Measurements from ENCODE around the gene RNF223. TPM values are rescaled to one million over a fixed set of nuclear protein-coding genes. Genes with fewer than 3 reads are reported as not detected.

The RNF223 gene
- polyA plus RNA-seq, 2 of the 4 experiments (the other 2 are of a cell fraction), result 0.08 TPM; not detected in 1

DNA sequence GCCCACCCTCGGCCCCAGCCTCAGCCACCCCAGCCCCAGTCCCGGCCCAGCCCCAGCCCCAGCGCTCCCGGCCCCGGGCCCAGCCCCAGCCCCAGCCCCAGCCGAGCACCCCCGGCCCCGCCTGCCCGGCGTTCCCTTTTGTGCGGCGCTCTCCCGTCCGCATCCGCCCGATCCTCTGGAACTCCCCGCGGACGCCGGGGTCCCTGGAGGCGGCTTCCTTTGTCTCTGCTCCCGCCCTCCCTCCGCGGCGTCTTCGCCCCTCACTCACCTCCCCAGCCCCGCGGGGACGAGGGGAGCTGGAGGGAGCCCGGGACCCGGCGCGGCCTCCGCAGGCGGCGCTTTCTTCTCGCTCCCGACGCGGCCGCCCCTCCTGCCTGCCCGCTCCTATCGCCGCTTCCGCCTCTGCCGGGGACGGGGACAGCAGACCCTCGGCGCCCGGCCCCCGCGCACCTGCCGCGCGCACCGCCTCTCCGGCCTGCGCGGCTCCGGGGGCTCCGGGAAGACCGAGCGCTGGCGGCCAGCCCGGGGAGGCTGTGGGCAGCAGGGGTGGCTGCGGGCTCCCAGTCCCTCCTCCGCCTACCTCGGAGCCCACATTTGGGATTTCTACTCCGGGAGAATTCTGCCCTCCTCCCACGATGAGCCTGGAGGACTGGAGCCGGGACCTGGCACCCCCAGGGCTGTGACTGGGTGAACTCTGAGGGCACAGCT lies 40.2 kb downstream of the RNF223 start:
- ChIA-PET CTCF (interaction anchor here (0.6 to 2.7 kb wide), 4 partner anchors 16 to 31 kb away, joined by 3 to 8 read pairs (median 4); no protein-coding TSS in a partner anchor), POLR2A (no interaction called here)
- H3K4me1 ChIP-seq, result no peaks in the 10 kb centered on the region; the same call in 2 of the 3 replicates
- DNase-seq (ENCODE audit: low read depth in 1 of 2, low spot score in 1 of 2) (no peak), FAIRE-seq (no peak), ATAC-seq (no peak)
- H3K4me3 ChIP-seq, result no peak overlapping the region
- TF ChIP-seq, protein P1, sequence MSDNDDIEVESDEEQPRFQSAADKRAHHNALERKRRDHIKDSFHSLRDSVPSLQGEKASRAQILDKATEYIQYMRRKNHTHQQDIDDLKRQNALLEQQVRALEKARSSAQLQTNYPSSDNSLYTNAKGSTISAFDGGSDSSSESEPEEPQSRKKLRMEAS (IDR thresholded peaks at IDR 0.05), result no peak
- TF ChIP-seq RFX5 (IDR thresholded peaks at IDR 0.05) (no peak), NPAS2 (CRISPR knock-in tag; IDR thresholded peaks at IDR 0.05; ENCODE audit: borderline replicate concordance) (no peak)
- TF ChIP-seq, protein P2, sequence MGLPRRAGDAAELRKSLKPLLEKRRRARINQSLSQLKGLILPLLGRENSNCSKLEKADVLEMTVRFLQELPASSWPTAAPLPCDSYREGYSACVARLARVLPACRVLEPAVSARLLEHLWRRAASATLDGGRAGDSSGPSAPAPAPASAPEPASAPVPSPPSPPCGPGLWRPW (IDR thresholded peaks at IDR 0.05), result no peak
- WGBS (ENCODE audit: missing lambda C conversion rate), result 97% methylated on average over 44 of the region's 71 CpGs
- H3K9me3 ChIP-seq, result no peaks in the 10 kb centered on the region
- no peak overlapping the region for H3K4me2 ChIP-seq
- no peak overlapping the region for H3K27ac ChIP-seq

DNA sequence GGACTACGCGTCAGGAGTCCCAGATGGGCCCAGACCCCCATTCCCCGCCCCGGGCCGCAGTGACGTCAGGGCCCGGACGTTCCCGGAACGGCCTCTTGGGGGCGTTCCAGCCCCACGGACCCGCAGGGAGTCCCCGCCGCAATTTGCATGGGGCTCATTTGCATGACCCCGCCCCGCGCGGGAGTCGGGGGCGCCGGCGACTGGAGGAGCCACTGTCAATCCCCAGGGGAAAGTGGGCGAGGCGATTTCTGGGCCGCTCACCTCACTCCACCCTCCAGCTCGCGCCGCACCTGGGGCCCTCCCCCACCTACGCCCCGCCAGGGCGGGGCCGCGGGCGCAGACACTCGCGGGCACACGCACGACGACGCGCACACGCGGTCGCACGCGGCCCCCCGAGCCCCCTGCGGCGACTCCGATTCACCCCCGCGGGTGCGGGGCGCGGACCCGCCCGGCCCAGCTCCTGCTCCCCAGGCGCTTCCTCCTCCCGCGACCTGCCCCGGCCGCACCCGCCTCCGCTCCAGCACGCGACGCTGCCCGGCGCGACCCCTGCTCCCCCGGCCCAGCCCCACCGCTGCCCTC lies 41.0 kb downstream of the RNF223 start:
- POLR2A ChIA-PET, result no interaction called here
- DNase-seq (ENCODE audit: low read depth in 1 of 2, low spot score in 1 of 2) (peak in 1 of 2 experiments; percentile 43), FAIRE-seq (no peak), ATAC-seq (peak in 1 of 2 experiments; percentile 65; a peak in 3 of 6 replicates)
- CTCF ChIA-PET, result interaction anchor here (1.6 to 1.8 kb wide), 3 partner anchors 15 to 29 kb away, joined by 3 to 5 read pairs (median 3); no protein-coding TSS in a partner anchor
- Histone ChIP-seq H3K4me3 (no peak overlapping the region), H3K27ac (no peak overlapping the region), H3K9me3 (no peaks in the 10 kb centered on the region), H3K4me1 (no peaks in the 10 kb centered on the region; the same call in 2 of the 3 replicates), H3K4me2 (no peak overlapping the region)
- WGBS (ENCODE audit: missing lambda C conversion rate), result 91% methylated on average over 9 of the region's 73 CpGs
- no peak for TF ChIP-seq CHD2 (IDR thresholded peaks at IDR 0.05; ENCODE audit: low read length, partially characterized antibody)
- TF ChIP-seq, protein P3, sequence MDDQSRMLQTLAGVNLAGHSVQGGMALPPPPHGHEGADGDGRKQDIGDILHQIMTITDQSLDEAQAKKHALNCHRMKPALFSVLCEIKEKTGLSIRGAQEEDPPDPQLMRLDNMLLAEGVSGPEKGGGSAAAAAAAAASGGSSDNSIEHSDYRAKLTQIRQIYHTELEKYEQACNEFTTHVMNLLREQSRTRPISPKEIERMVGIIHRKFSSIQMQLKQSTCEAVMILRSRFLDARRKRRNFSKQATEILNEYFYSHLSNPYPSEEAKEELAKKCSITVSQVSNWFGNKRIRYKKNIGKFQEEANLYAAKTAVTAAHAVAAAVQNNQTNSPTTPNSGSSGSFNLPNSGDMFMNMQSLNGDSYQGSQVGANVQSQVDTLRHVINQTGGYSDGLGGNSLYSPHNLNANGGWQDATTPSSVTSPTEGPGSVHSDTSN (IDR thresholded peaks at IDR 0.05), result no peak
- TF ChIP-seq EHMT2 (IDR thresholded peaks at IDR 0.05; ENCODE audit: low read depth), result no peak
- TF ChIP-seq RAD21 (conservative IDR thresholded peaks at IDR 0.05 in 1 of 2, IDR thresholded peaks at IDR 0.05 in 1 of 2), result peak in 1 of 2 experiments; percentile 22; a peak in 2 of 5 replicates
- no peak for TF ChIP-seq RFX5 (IDR thresholded peaks at IDR 0.05)
- TF ChIP-seq, protein P4, sequence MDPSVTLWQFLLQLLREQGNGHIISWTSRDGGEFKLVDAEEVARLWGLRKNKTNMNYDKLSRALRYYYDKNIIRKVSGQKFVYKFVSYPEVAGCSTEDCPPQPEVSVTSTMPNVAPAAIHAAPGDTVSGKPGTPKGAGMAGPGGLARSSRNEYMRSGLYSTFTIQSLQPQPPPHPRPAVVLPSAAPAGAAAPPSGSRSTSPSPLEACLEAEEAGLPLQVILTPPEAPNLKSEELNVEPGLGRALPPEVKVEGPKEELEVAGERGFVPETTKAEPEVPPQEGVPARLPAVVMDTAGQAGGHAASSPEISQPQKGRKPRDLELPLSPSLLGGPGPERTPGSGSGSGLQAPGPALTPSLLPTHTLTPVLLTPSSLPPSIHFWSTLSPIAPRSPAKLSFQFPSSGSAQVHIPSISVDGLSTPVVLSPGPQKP (IDR thresholded peaks at IDR 0.05; ENCODE audit: low read depth, low read length), result no peak
- TF ChIP-seq, protein P5, sequence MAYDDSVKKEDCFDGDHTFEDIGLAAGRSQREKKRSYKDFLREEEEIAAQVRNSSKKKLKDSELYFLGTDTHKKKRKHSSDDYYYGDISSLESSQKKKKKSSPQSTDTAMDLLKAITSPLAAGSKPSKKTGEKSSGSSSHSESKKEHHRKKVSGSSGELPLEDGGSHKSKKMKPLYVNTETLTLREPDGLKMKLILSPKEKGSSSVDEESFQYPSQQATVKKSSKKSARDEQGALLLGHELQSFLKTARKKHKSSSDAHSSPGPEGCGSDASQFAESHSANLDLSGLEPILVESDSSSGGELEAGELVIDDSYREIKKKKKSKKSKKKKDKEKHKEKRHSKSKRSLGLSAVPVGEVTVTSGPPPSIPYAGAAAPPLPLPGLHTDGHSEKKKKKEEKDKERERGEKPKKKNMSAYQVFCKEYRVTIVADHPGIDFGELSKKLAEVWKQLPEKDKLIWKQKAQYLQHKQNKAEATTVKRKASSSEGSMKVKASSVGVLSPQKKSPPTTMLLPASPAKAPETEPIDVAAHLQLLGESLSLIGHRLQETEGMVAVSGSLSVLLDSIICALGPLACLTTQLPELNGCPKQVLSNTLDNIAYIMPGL (CRISPR knock-in tag; IDR thresholded peaks at IDR 0.05; ENCODE audit: borderline replicate concordance), result no peak
- TF ChIP-seq SMC3 (IDR thresholded peaks at IDR 0.05), result no peak
- TF ChIP-seq HDAC2 (IDR thresholded peaks at IDR 0.05), result no peak
- TF ChIP-seq MAZ (IDR thresholded peaks at IDR 0.05; ENCODE audit: borderline replicate concordance, low read depth, low read length), result no peak
- TF ChIP-seq, protein P6, sequence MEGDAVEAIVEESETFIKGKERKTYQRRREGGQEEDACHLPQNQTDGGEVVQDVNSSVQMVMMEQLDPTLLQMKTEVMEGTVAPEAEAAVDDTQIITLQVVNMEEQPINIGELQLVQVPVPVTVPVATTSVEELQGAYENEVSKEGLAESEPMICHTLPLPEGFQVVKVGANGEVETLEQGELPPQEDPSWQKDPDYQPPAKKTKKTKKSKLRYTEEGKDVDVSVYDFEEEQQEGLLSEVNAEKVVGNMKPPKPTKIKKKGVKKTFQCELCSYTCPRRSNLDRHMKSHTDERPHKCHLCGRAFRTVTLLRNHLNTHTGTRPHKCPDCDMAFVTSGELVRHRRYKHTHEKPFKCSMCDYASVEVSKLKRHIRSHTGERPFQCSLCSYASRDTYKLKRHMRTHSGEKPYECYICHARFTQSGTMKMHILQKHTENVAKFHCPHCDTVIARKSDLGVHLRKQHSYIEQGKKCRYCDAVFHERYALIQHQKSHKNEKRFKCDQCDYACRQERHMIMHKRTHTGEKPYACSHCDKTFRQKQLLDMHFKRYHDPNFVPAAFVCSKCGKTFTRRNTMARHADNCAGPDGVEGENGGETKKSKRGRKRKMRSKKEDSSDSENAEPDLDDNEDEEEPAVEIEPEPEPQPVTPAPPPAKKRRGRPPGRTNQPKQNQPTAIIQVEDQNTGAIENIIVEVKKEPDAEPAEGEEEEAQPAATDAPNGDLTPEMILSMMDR (IDR thresholded peaks at IDR 0.05), result peak; percentile 15; the same call in 1 of the 3 replicates
